HEK293 (cell line): ENCODE measurements around the gene ABLIM2.

Experiments used
- CTCF ChIA-PET: fragments of 350-600 bp; formaldehyde crosslinking; extraction: SDS; loops from one replicate; lab custom pipeline; 2021; ENCODE audit warnings: antibody characterized with exemption; lab: Yijun Ruan, JAX
- POLR2A ChIA-PET: fragments of 300-600 bp; formaldehyde crosslinking; extraction: SDS; loops from one replicate; lab custom pipeline; 2020; ENCODE audit warnings: antibody characterized with exemption, inconsistent platforms; lab: Yijun Ruan, JAX
- H3K27ac ChIP-seq: fragments of 200-500 bp; sonication (Bioruptor generic); 2 replicates; pipeline ENCODE4 v1.5.1; 2014; ENCODE audit warnings: low read depth, low read length, control low read depth, inconsistent platforms; ENCODE audit errors: extremely low read depth
- H3K36me3 ChIP-seq, 2 experiments: fragments of 200-500 bp in 1 of 2; sonication (Bioruptor generic) in 1 of 2; 1 replicate in 1 of 2; 2 replicates in 1 of 2; pipeline ENCODE4 v1.5.1; 2014 to 2017; ENCODE audit warnings: inconsistent platforms in 2 of 2, low read length in 2 of 2; ENCODE audit not compliant: control insufficient read depth in 2 of 2, insufficient read depth in 1 of 2
- H3K4me1 ChIP-seq: fragments of 200-500 bp; sonication (Bioruptor generic); 2 replicates; pipeline ENCODE4 v1.5.1; 2014; ENCODE audit warnings: mild to moderate bottlenecking, low read length, inconsistent platforms; ENCODE audit not compliant: control insufficient read depth, insufficient read depth
- H3K4me3 ChIP-seq: 2 replicates; pipeline ENCODE4 v1.5.1; 2011; ENCODE audit warnings: low read depth, mild to moderate bottlenecking, control low read depth, low read length, moderate library complexity
- H3K9me3 ChIP-seq: fragments of 200-500 bp; sonication (Bioruptor generic); 2 replicates; pipeline ENCODE4 v1.5.1; 2014; ENCODE audit warnings: low read depth, low read length, inconsistent platforms; ENCODE audit not compliant: control insufficient read depth, insufficient read depth
- KLF10 ChIP-seq: fragments of 450-650 bp; IDR thresholded peaks from 2 replicates; pipeline ENCODE4 v1.5.1; 2018; ENCODE audit warnings: missing biosample characterization, mild to moderate bottlenecking, missing genetic modification characterization
- OVOL3 ChIP-seq: fragments of 450-650 bp; formaldehyde crosslinking; IDR thresholded peaks from 2 replicates; pipeline ENCODE4 v1.5.1; 2016; ENCODE audit warnings: missing biosample characterization, missing genetic modification characterization
- ZBTB21 ChIP-seq: fragments of 450-650 bp; formaldehyde crosslinking; IDR thresholded peaks from 2 replicates; pipeline ENCODE4 v1.5.1; 2017; ENCODE audit warnings: missing biosample characterization, missing genetic modification characterization
- ZFP69B ChIP-seq: fragments of 450-650 bp; formaldehyde crosslinking; IDR thresholded peaks from 2 replicates; pipeline ENCODE4 v1.5.1; 2016; ENCODE audit warnings: missing biosample characterization, missing genetic modification characterization
- ZNF155 ChIP-seq: fragments of 450-650 bp; formaldehyde crosslinking; IDR thresholded peaks from 2 replicates; pipeline ENCODE4 v1.5.1; 2016; ENCODE audit warnings: missing biosample characterization, missing genetic modification characterization
- ZNF214 ChIP-seq: fragments of 450-650 bp; formaldehyde crosslinking; IDR thresholded peaks from 2 replicates; pipeline ENCODE4 v1.5.1; 2017; ENCODE audit warnings: missing biosample characterization, mild to moderate bottlenecking, missing genetic modification characterization, borderline replicate concordance
- ZNF248 ChIP-seq: fragments of 450-650 bp; formaldehyde crosslinking; IDR thresholded peaks from 2 replicates; pipeline ENCODE4 v1.5.1; 2017; ENCODE audit warnings: missing biosample characterization, missing genetic modification characterization
- ZNF335 ChIP-seq: fragments of 450-650 bp; formaldehyde crosslinking; conservative IDR thresholded peaks from 2 replicates; pipeline ENCODE4 v1.5.1; 2016; ENCODE audit warnings: missing biosample characterization, missing genetic modification characterization
- ZNF37A ChIP-seq: fragments of 450-650 bp; IDR thresholded peaks from 2 replicates; pipeline ENCODE4 v1.5.1; 2018; ENCODE audit warnings: missing biosample characterization, missing genetic modification characterization
- ZNF404 ChIP-seq: fragments of 450-650 bp; formaldehyde crosslinking; IDR thresholded peaks from 2 replicates; pipeline ENCODE4 v1.5.1; 2017; ENCODE audit warnings: missing biosample characterization, missing genetic modification characterization
- ZNF580 ChIP-seq: fragments of 450-650 bp; formaldehyde crosslinking; IDR thresholded peaks from 2 replicates; pipeline ENCODE4 v1.5.1; 2016; ENCODE audit warnings: missing biosample characterization, missing genetic modification characterization
- ZNF621 ChIP-seq: fragments of 450-650 bp; formaldehyde crosslinking; IDR thresholded peaks from 2 replicates; pipeline ENCODE4 v1.5.1; 2017; ENCODE audit warnings: missing biosample characterization, missing genetic modification characterization
- ZNF792 ChIP-seq: fragments of 450-650 bp; formaldehyde crosslinking; IDR thresholded peaks from 2 replicates; pipeline ENCODE4 v1.5.1; 2016; ENCODE audit warnings: missing biosample characterization, missing genetic modification characterization
- ZSCAN5A ChIP-seq: fragments of 450-650 bp; formaldehyde crosslinking; IDR thresholded peaks from 2 replicates; pipeline ENCODE4 v1.5.1; 2016; ENCODE audit warnings: missing biosample characterization, missing genetic modification characterization
- TF ChIP-seq, protein P1 (sequence below): fragments of 450-650 bp; formaldehyde crosslinking; conservative IDR thresholded peaks from 2 replicates; pipeline ENCODE4 v1.5.1; 2016; ENCODE audit warnings: low read depth, missing biosample characterization, missing genetic modification characterization
- TF ChIP-seq, protein P2 (sequence below): fragments of 450-650 bp; IDR thresholded peaks from 2 replicates; pipeline ENCODE4 v1.5.1; 2018; ENCODE audit warnings: missing biosample characterization, missing genetic modification characterization
- TF ChIP-seq, protein P3 (sequence below): fragments of 450-650 bp; formaldehyde crosslinking; IDR thresholded peaks from 2 replicates; pipeline ENCODE4 v1.5.1; 2017; ENCODE audit warnings: missing biosample characterization, missing genetic modification characterization

ABLIM2 gene

GRCh38 chr4:8097141-8097541 is 61.5 kb downstream of the ABLIM2 start (continued):
- TF ChIP-seq ZNF248 (no peak), ZNF37A (tag by site-specific recombination) (no peak)

DNA sequence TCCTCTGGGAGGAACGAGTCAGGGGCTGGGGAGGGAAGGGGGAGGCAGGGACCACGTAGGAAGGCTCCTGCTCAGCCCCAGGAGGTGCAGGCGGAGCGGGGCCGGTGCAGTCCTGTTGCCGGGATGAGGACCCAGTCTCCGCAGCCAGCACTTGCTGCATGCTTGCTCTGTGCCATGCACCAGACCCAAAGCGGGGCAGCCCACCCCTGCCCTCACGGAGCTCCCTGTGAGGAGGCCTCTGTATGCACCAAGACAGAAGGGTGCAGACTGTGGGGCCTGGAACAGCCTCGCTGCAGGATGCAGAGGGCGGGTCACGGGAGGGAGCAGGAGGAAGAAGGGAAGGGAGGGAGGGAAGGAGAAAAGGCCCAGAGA is 61.9 kb downstream of the ABLIM2 start:
- H3K36me3 ChIP-seq: no peaks in the 10 kb centered on the region
- ChIA-PET CTCF (no interaction called here), POLR2A (no interaction called here)

More for the DNA sequence above, 61.9 kb downstream of the ABLIM2 start:
- no peak overlapping the region for H3K27ac ChIP-seq
- no peaks in the 10 kb centered on the region for H3K4me1 ChIP-seq
- no peaks in the 10 kb centered on the region for H3K9me3 ChIP-seq
- TF ChIP-seq ZNF155 (no peak), ZNF792 (no peak), ZNF335 (tag by site-specific recombination) (no peak), ZNF580 (tag by site-specific recombination) (no peak), OVOL3 (tag by site-specific recombination) (no peak), KLF10 (tag by site-specific recombination) (no peak), ZSCAN5A (tag by site-specific recombination) (no peak), ZNF621 (tag by site-specific recombination) (no peak), ZBTB21 (tag by site-specific recombination) (no peak), ZFP69B (no peak), ZNF404 (tag by site-specific recombination) (no peak), ZNF214 (tag by site-specific recombination) (no peak)
- TF ChIP-seq, protein P1, sequence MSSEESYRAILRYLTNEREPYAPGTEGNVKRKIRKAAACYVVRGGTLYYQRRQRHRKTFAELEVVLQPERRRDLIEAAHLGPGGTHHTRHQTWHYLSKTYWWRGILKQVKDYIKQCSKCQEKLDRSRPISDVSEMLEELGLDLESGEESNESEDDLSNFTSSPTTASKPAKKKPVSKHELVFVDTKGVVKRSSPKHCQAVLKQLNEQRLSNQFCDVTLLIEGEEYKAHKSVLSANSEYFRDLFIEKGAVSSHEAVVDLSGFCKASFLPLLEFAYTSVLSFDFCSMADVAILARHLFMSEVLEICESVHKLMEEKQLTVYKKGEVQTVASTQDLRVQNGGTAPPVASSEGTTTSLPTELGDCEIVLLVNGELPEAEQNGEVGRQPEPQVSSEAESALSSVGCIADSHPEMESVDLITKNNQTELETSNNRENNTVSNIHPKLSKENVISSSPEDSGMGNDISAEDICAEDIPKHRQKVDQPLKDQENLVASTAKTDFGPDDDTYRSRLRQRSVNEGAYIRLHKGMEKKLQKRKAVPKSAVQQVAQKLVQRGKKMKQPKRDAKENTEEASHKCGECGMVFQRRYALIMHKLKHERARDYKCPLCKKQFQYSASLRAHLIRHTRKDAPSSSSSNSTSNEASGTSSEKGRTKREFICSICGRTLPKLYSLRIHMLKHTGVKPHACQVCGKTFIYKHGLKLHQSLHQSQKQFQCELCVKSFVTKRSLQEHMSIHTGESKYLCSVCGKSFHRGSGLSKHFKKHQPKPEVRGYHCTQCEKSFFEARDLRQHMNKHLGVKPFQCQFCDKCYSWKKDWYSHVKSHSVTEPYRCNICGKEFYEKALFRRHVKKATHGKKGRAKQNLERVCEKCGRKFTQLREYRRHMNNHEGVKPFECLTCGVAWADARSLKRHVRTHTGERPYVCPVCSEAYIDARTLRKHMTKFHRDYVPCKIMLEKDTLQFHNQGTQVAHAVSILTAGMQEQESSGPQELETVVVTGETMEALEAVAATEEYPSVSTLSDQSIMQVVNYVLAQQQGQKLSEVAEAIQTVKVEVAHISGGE (tag by site-specific recombination): no peak
- TF ChIP-seq, protein P2, sequence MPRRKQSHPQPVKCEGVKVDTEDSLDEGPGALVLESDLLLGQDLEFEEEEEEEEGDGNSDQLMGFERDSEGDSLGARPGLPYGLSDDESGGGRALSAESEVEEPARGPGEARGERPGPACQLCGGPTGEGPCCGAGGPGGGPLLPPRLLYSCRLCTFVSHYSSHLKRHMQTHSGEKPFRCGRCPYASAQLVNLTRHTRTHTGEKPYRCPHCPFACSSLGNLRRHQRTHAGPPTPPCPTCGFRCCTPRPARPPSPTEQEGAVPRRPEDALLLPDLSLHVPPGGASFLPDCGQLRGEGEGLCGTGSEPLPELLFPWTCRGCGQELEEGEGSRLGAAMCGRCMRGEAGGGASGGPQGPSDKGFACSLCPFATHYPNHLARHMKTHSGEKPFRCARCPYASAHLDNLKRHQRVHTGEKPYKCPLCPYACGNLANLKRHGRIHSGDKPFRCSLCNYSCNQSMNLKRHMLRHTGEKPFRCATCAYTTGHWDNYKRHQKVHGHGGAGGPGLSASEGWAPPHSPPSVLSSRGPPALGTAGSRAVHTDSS (tag by site-specific recombination): no peak
- TF ChIP-seq, protein P3, sequence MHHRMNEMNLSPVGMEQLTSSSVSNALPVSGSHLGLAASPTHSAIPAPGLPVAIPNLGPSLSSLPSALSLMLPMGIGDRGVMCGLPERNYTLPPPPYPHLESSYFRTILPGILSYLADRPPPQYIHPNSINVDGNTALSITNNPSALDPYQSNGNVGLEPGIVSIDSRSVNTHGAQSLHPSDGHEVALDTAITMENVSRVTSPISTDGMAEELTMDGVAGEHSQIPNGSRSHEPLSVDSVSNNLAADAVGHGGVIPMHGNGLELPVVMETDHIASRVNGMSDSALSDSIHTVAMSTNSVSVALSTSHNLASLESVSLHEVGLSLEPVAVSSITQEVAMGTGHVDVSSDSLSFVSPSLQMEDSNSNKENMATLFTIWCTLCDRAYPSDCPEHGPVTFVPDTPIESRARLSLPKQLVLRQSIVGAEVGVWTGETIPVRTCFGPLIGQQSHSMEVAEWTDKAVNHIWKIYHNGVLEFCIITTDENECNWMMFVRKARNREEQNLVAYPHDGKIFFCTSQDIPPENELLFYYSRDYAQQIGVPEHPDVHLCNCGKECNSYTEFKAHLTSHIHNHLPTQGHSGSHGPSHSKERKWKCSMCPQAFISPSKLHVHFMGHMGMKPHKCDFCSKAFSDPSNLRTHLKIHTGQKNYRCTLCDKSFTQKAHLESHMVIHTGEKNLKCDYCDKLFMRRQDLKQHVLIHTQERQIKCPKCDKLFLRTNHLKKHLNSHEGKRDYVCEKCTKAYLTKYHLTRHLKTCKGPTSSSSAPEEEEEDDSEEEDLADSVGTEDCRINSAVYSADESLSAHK (tag by site-specific recombination): no peak
- no peak overlapping the region for H3K4me3 ChIP-seq
